Ascending aorta (tissue), 2 donors: ENCODE results near the gene LGI2. TPM values are rescaled to one million over a fixed set of nuclear protein-coding genes. Genes with fewer than 3 reads are reported as not detected.

Experiments used
- DNase-seq, 2 donors: peaks; one replicate each; pipeline ENCODE4 v3.0.0-alpha.2; 2019; ENCODE audit warnings: low spot score in 2 of 2
- H3K27ac ChIP-seq, 2 donors: fragments of 200-600 bp; sonication (generic); one replicate each; pipeline ENCODE4 v1.5.1; 2016 to 2017; ENCODE audit warnings: mild to moderate bottlenecking in 1 of 2
- H3K27me3 ChIP-seq: fragments of 200-600 bp; sonication (generic); one replicate; pipeline ENCODE4 v1.5.1; 2017
- H3K36me3 ChIP-seq, 2 donors: fragments of 200-600 bp; sonication (generic); one replicate each; pipeline ENCODE4 v1.5.1; 2016
- H3K4me1 ChIP-seq, 2 donors: fragments of 200-600 bp; sonication (generic); one replicate each; pipeline ENCODE4 v1.5.1; 2016 to 2017; ENCODE audit warnings: mild to moderate bottlenecking in 1 of 2
- H3K4me3 ChIP-seq, 2 donors: fragments of 200-600 bp; sonication (generic); one replicate each; pipeline ENCODE4 v1.5.1; 2016 to 2017; ENCODE audit warnings: mild to moderate bottlenecking in 1 of 2
- H3K9me3 ChIP-seq, 2 donors: fragments of 200-600 bp; sonication (generic); one replicate each; pipeline ENCODE4 v1.5.1; 2016
- CTCF ChIP-seq, 3 experiments: fragments of 200-600 bp in 2 of 3; fragments of 450-650 bp in 1 of 3; sonication (generic) in 2 of 3; IDR thresholded peaks; one replicate each; pipeline ENCODE4 v1.5.1; 2016 to 2019; ENCODE audit warnings: antibody characterized with exemption in 3 of 3, mild to moderate bottlenecking in 1 of 3, moderate library complexity in 1 of 3
- intact Hi-C: fragments of 100-400 bp; cut with DNase I; formaldehyde crosslinking; loops from one replicate; pipeline ENCODE4 v1.15.1; 2023
- total RNA-seq: library from RNA; depleted of rRNA; stranded (reverse); fragments of >200 nt; gene quantifications from one replicate; pipeline ENCODE4 v1.1.0, GENCODE V29; 2016

LGI2 gene
- total RNA-seq, 1 donor from 2014 or later: 2.2 TPM

- intact Hi-C loops: no loop called here
- no peak for DNase-seq
- Histone ChIP-seq H3K27me3 (no peaks in the 10 kb centered on the region), H3K4me3 (no peak overlapping the region), H3K36me3 (no peaks in the 10 kb centered on the region), H3K4me1 (no peaks in the 10 kb centered on the region), H3K9me3 (no peaks in the 10 kb centered on the region), H3K27ac (no peak overlapping the region)
- TF ChIP-seq CTCF (IDR thresholded peaks at IDR 0.05): no peak
These were observed 29.2 kb downstream of the LGI2 start for GRCh38 chr4:25001509-25001908.

GRCh38 chr4:25000639-25001038 lies 30.1 kb downstream of the LGI2 start:
- Histone ChIP-seq H3K4me3 (no peak overlapping the region), H3K27ac (no peak overlapping the region), H3K4me1 (no peaks in the 10 kb centered on the region), H3K27me3 (no peaks in the 10 kb centered on the region), H3K36me3 (no peaks in the 10 kb centered on the region), H3K9me3 (no peaks in the 10 kb centered on the region)
- no peak for TF ChIP-seq CTCF (IDR thresholded peaks at IDR 0.05)
- intact Hi-C loops: no loop called here
- DNase-seq: no peak

GRCh38 chr4:24999392-25000089 lies 31.2 kb downstream of the LGI2 start:
- Histone ChIP-seq H3K4me1 (no peaks in the 10 kb centered on the region), H3K36me3 (no peaks in the 10 kb centered on the region), H3K4me3 (no peak overlapping the region), H3K27me3 (no peaks in the 10 kb centered on the region), H3K27ac (no peak overlapping the region), H3K9me3 (no peaks in the 10 kb centered on the region)
- intact Hi-C loops: no loop called here
- DNase-seq: no peak
- TF ChIP-seq CTCF (IDR thresholded peaks at IDR 0.05): no peak

- no peaks in the 10 kb centered on the region for H3K36me3 ChIP-seq
- H3K4me3 ChIP-seq: no peak overlapping the region
- H3K27ac ChIP-seq: no peak overlapping the region
- DNase-seq: no peak
- intact Hi-C loops: no loop called here
- no peaks in the 10 kb centered on the region for H3K4me1 ChIP-seq
- peaks cover 0 to 4% of the 10 kb centered on the region in 2 donors for H3K9me3 ChIP-seq
- TF ChIP-seq CTCF (IDR thresholded peaks at IDR 0.05): no peak
- H3K27me3 ChIP-seq: no peaks in the 10 kb centered on the region
These were observed 35.3 kb downstream of the LGI2 start for GRCh38 chr4:24995346-24995919.

- intact Hi-C loops: no loop called here
- Histone ChIP-seq H3K27me3 (no peaks in the 10 kb centered on the region), H3K9me3 (peaks cover 0 to 5% of the 10 kb centered on the region in 2 donors), H3K36me3 (no peaks in the 10 kb centered on the region), H3K27ac (no peak overlapping the region), H3K4me1 (no peaks in the 10 kb centered on the region), H3K4me3 (no peak overlapping the region)
- DNase-seq: no peak
- TF ChIP-seq CTCF (IDR thresholded peaks at IDR 0.05): no peak
These were observed 37.1 kb downstream of the LGI2 start for GRCh38 chr4:24993551-24994080.
